KG1 (cell line): ENCODE data around the gene WDR77.
A peak's percentile ranks its signal among the peaks of the same experiment; 100 is the strongest.

Experiments used
- DNase-seq: peaks from one replicate; lab custom pipeline; 2025; lab: John Stamatoyannopoulos, UW

The WDR77 gene

GRCh38 chr1:111448918-111449702, at the start of gene WDR77, which contains the start of gene ATP5PB:
Gene WDR77 (minus strand): TSS chr1:111449256. CDS start chr1:111449169, 87 bp downstream.
Gene ATP5PB (plus strand): TSS chr1:111449464. CDS start chr1:111449542, 78 bp downstream.
- DNase-seq: peak; percentile 96

- DNase-seq: no peak
Measured at GRCh38 chr1:111497592-111497991, 48.5 kb upstream of the WDR77 start.

- no peak for DNase-seq
Measured at GRCh38 chr1:111496398-111496797, 47.3 kb upstream of the WDR77 start.

GRCh38 chr1:111491070-111491469, 42.0 kb upstream of the WDR77 start:
- DNase-seq: no peak

GRCh38 chr1:111490220-111490619, 41.2 kb upstream of the WDR77 start:
- no peak for DNase-seq

GRCh38 chr1:111489604-111490003, 40.5 kb upstream of the WDR77 start:
- no peak for DNase-seq

GRCh38 chr1:111488669-111489068, 39.6 kb upstream of the WDR77 start:
- DNase-seq: no peak

GRCh38 chr1:111487133-111487532, 38.1 kb upstream of the WDR77 start:
- no peak for DNase-seq

- no peak for DNase-seq
Measured at GRCh38 chr1:111486431-111486830, 37.4 kb upstream of the WDR77 start.

- no peak for DNase-seq
Measured at GRCh38 chr1:111484391-111485026, 35.5 kb upstream of the WDR77 start.

GRCh38 chr1:111483876-111484275, 34.8 kb upstream of the WDR77 start:
- no peak for DNase-seq

- DNase-seq: no peak
Measured at GRCh38 chr1:111483166-111483565, 34.1 kb upstream of the WDR77 start.

- DNase-seq: peak; percentile 21
Measured at GRCh38 chr1:111481387-111482221, 32.5 kb upstream of the WDR77 start.

GRCh38 chr1:111480674-111481073, 31.6 kb upstream of the WDR77 start:
- no peak for DNase-seq

GRCh38 chr1:111476761-111477309, 27.8 kb upstream of the WDR77 start:
- DNase-seq: peak; percentile 28

- DNase-seq: no peak
Measured at GRCh38 chr1:111476214-111476613, 27.2 kb upstream of the WDR77 start.

- DNase-seq: no peak
Measured at GRCh38 chr1:111475701-111476100, 26.6 kb upstream of the WDR77 start.

GRCh38 chr1:111474521-111474920, 25.5 kb upstream of the WDR77 start:
- DNase-seq: no peak

- DNase-seq: no peak
Measured at GRCh38 chr1:111474106-111474505, 25.1 kb upstream of the WDR77 start.

- no peak for DNase-seq
Measured at GRCh38 chr1:111471538-111471937, 22.5 kb upstream of the WDR77 start.

GRCh38 chr1:111471012-111471411, 22.0 kb upstream of the WDR77 start:
- peak; percentile 54 for DNase-seq

GRCh38 chr1:111470596-111470995, 21.5 kb upstream of the WDR77 start:
- DNase-seq: no peak
